GM12878 (cell line): ENCODE results near the gene CCDC197. TPM values are rescaled to one million over a fixed set of nuclear protein-coding genes. Genes with fewer than 3 reads are reported as not detected.
A peak's percentile ranks its signal among the peaks of the same experiment; 100 is the strongest.

Source experiments
- ATF7 ChIP-seq: fragments of 450-650 bp; IDR thresholded peaks from 2 replicates; pipeline ENCODE4 v1.6.1; 2016; ENCODE audit warnings: low read depth, mild to moderate bottlenecking
- BACH1 ChIP-seq: fragments of 450-650 bp; IDR thresholded peaks from 2 replicates; pipeline ENCODE4 v1.6.1; 2017; ENCODE audit warnings: mild to moderate bottlenecking, borderline replicate concordance
- DPF2 ChIP-seq: fragments of 450-650 bp; IDR thresholded peaks from 2 replicates; pipeline ENCODE4 v1.6.1; 2017; ENCODE audit warnings: mild to moderate bottlenecking
- EGR1 ChIP-seq, 2 experiments: IDR thresholded peaks; 1 replicate in 1 of 2; 2 replicates in 1 of 2; pipeline ENCODE4 v1.6.1; 2011 to 2012; ENCODE audit warnings: low read depth in 2 of 2, low read length in 2 of 2, borderline replicate concordance in 1 of 2, mild to moderate bottlenecking in 1 of 2, moderate library complexity in 1 of 2
- HDAC2 ChIP-seq: fragments of 200-600 bp; sonication (generic); IDR thresholded peaks from 2 replicates; pipeline ENCODE4 v1.6.1; 2017
- MEF2A ChIP-seq: IDR thresholded peaks from 2 replicates; pipeline ENCODE4 v1.6.1; 2011; ENCODE audit warnings: low read depth, mild to moderate bottlenecking, low read length, moderate library complexity; ENCODE audit not compliant: insufficient read depth
- MEF2B ChIP-seq: fragments of 450-650 bp; IDR thresholded peaks from 2 replicates; pipeline ENCODE4 v1.6.1; 2018; ENCODE audit warnings: mild to moderate bottlenecking, moderate library complexity; ENCODE audit not compliant: partially characterized antibody, poor library complexity, severe bottlenecking
- NBN ChIP-seq: fragments of 450-650 bp; IDR thresholded peaks from 2 replicates; pipeline ENCODE4 v1.6.1; 2016
- NFIC ChIP-seq: IDR thresholded peaks from 2 replicates; pipeline ENCODE4 v1.6.1; 2012; ENCODE audit warnings: low read depth, mild to moderate bottlenecking, inconsistent platforms, low read length, moderate library complexity
- NR2F1 ChIP-seq: fragments of 450-650 bp; conservative IDR thresholded peaks from 2 replicates; pipeline ENCODE4 v1.6.1; 2017; ENCODE audit warnings: mild to moderate bottlenecking
- TAF1 ChIP-seq: IDR thresholded peaks from 2 replicates; pipeline ENCODE4 v1.6.1; 2011; ENCODE audit warnings: mild to moderate bottlenecking, low read depth, low read length, borderline replicate concordance
- YY1 ChIP-seq: IDR thresholded peaks from 2 replicates; pipeline ENCODE4 v1.6.1; 2011; ENCODE audit warnings: low read depth, mild to moderate bottlenecking, low read length
- ZNF24 ChIP-seq: fragments of 450-650 bp; IDR thresholded peaks from 2 replicates; pipeline ENCODE4 v1.6.1; 2017; ENCODE audit warnings: antibody characterized with exemption, mild to moderate bottlenecking
- polyA plus RNA-seq, 11 experiments: library from polyadenylated mRNA; depleted of rRNA in 4 of 11; unstranded in 6 of 11; stranded (reverse) in 5 of 11; fragments of >200 nt; fragmentation: Nextera tagmentation in 4 of 11; fragmentation: Illumina TruSeq in 1 of 11; extraction: Ambion mirVana in 4 of 11; extraction: Trizol in 1 of 11; gene quantifications; 1 replicate in 1 of 11; 2 replicates in 10 of 11; pipeline versions ENCODE4 v1.2.1 to v1.2.3, GENCODE V29; 2011 to 2016; ENCODE audit warnings: inconsistent platforms in 2 of 11, missing spikeins in 2 of 11, low read depth in 1 of 11
- total RNA-seq, 4 experiments: library from RNA; depleted of rRNA in 3 of 4; stranded (reverse); fragments of >200 nt in 3 of 4; fragmentation: Illumina TruSeq in 1 of 4; extraction: Trizol in 1 of 4; gene quantifications; 2 replicates each; pipeline versions ENCODE4 v1.2.1 to v1.2.3, GENCODE V29; 2013 to 2021
- TF ChIP-seq, protein P1 (sequence below): fragments of 450-650 bp; IDR thresholded peaks from 2 replicates; pipeline ENCODE4 v1.6.1; 2014; ENCODE audit warnings: mild to moderate bottlenecking
- TF ChIP-seq, protein P2 (sequence below): IDR thresholded peaks from 2 replicates; pipeline ENCODE4 v1.6.1; 2012; ENCODE audit warnings: mild to moderate bottlenecking, low read depth, low read length
- TF ChIP-seq, protein P3 (sequence below): fragments of 450-650 bp; formaldehyde crosslinking; IDR thresholded peaks from 2 replicates; pipeline ENCODE4 v1.5.0; 2022; ENCODE audit warnings: mild to moderate bottlenecking, missing genetic modification characterization
- TF ChIP-seq, protein P4 (sequence below): fragments of 450-650 bp; IDR thresholded peaks from 2 replicates; pipeline ENCODE4 v1.6.1; 2016; ENCODE audit warnings: mild to moderate bottlenecking
- TF ChIP-seq, protein P5 (sequence below): IDR thresholded peaks from 2 replicates; pipeline ENCODE4 v1.6.1; 2012; ENCODE audit warnings: low read depth, low read length, improper control_type of control experiment

Gene CCDC197
- total and polyA plus RNA-seq, 10 of the 15 experiments (the other 5 are each of a cell fraction or from before 2014, with no cell fraction given): 0.12 TPM; not detected in 9

DNA sequence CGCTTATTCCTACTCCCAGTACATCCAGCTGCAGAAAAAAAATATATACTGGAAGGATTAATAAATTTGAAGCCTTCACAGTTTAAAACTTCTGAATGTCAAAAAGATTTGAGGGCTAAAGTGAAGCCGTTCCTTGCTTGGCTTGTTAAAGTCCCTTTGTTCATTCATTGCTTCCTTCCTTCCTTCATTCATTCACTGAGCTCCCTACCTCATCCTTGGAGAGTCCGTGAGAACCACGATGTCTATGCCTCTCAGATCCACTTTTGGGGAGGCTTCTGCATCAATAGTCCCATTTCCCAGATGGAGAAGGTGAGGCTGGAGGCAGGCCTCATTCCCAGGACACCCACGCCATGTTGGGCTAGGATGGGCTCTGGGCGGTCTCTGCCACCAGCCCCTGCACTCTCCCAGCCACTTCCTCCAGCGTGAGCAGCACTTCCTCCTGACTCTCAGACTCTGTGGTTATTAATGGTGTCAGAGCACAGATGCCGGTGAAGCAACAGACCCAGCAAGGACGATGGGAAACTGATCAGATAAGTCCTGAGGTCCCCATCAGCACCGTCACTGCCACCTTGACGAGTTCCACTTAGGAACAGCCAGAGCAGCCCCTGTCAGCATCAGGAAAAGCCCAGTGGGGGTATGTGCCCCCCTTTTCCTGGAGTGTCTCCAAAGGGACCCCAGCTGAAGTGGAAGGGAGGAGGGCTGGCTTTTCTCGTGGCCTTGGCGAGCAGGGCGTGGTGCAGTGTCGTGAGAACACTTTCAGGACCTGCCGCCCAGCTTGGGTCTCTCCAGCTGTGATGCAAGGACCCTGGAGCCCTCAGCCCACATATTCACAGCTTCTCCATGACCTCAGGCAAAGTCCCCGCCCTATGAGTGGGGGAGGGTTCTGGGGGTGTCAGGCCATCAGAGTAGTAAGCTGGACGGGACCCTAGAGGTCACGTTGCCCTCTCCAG, 41.9 kb upstream of the CCDC197 start (continued):
- peak; percentile 57; the same call in 1 of the 2 replicates for TF ChIP-seq TAF1
- TF ChIP-seq, protein P1, sequence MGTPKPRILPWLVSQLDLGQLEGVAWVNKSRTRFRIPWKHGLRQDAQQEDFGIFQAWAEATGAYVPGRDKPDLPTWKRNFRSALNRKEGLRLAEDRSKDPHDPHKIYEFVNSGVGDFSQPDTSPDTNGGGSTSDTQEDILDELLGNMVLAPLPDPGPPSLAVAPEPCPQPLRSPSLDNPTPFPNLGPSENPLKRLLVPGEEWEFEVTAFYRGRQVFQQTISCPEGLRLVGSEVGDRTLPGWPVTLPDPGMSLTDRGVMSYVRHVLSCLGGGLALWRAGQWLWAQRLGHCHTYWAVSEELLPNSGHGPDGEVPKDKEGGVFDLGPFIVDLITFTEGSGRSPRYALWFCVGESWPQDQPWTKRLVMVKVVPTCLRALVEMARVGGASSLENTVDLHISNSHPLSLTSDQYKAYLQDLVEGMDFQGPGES: no peak
- TF ChIP-seq NBN: peak; percentile 40; the same call in 1 of the 2 replicates
- TF ChIP-seq NFIC: no peak
- 0 out of 2 replicates have a peak, but pooled peaks have one; percentile 33 for TF ChIP-seq NR2F1
- TF ChIP-seq DPF2: no peak
- TF ChIP-seq, protein P2, sequence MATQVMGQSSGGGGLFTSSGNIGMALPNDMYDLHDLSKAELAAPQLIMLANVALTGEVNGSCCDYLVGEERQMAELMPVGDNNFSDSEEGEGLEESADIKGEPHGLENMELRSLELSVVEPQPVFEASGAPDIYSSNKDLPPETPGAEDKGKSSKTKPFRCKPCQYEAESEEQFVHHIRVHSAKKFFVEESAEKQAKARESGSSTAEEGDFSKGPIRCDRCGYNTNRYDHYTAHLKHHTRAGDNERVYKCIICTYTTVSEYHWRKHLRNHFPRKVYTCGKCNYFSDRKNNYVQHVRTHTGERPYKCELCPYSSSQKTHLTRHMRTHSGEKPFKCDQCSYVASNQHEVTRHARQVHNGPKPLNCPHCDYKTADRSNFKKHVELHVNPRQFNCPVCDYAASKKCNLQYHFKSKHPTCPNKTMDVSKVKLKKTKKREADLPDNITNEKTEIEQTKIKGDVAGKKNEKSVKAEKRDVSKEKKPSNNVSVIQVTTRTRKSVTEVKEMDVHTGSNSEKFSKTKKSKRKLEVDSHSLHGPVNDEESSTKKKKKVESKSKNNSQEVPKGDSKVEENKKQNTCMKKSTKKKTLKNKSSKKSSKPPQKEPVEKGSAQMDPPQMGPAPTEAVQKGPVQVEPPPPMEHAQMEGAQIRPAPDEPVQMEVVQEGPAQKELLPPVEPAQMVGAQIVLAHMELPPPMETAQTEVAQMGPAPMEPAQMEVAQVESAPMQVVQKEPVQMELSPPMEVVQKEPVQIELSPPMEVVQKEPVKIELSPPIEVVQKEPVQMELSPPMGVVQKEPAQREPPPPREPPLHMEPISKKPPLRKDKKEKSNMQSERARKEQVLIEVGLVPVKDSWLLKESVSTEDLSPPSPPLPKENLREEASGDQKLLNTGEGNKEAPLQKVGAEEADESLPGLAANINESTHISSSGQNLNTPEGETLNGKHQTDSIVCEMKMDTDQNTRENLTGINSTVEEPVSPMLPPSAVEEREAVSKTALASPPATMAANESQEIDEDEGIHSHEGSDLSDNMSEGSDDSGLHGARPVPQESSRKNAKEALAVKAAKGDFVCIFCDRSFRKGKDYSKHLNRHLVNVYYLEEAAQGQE: no peak
- TF ChIP-seq YY1: peak; percentile 62; the same call in 1 of the 2 replicates
- TF ChIP-seq MEF2B: peak; percentile 9
- TF ChIP-seq, protein P3, sequence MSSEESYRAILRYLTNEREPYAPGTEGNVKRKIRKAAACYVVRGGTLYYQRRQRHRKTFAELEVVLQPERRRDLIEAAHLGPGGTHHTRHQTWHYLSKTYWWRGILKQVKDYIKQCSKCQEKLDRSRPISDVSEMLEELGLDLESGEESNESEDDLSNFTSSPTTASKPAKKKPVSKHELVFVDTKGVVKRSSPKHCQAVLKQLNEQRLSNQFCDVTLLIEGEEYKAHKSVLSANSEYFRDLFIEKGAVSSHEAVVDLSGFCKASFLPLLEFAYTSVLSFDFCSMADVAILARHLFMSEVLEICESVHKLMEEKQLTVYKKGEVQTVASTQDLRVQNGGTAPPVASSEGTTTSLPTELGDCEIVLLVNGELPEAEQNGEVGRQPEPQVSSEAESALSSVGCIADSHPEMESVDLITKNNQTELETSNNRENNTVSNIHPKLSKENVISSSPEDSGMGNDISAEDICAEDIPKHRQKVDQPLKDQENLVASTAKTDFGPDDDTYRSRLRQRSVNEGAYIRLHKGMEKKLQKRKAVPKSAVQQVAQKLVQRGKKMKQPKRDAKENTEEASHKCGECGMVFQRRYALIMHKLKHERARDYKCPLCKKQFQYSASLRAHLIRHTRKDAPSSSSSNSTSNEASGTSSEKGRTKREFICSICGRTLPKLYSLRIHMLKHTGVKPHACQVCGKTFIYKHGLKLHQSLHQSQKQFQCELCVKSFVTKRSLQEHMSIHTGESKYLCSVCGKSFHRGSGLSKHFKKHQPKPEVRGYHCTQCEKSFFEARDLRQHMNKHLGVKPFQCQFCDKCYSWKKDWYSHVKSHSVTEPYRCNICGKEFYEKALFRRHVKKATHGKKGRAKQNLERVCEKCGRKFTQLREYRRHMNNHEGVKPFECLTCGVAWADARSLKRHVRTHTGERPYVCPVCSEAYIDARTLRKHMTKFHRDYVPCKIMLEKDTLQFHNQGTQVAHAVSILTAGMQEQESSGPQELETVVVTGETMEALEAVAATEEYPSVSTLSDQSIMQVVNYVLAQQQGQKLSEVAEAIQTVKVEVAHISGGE: 0 out of 2 replicates have a peak, but pooled peaks have one; percentile 5
- TF ChIP-seq HDAC2: no peak
- no peak for TF ChIP-seq ATF7
- TF ChIP-seq BACH1: no peak
- TF ChIP-seq, protein P4, sequence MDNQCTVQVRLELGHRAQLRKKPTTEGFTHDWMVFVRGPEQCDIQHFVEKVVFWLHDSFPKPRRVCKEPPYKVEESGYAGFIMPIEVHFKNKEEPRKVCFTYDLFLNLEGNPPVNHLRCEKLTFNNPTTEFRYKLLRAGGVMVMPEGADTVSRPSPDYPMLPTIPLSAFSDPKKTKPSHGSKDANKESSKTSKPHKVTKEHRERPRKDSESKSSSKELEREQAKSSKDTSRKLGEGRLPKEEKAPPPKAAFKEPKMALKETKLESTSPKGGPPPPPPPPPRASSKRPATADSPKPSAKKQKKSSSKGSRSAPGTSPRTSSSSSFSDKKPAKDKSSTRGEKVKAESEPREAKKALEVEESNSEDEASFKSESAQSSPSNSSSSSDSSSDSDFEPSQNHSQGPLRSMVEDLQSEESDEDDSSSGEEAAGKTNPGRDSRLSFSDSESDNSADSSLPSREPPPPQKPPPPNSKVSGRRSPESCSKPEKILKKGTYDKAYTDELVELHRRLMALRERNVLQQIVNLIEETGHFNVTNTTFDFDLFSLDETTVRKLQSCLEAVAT: peak; percentile 57
- peak; percentile 96 for TF ChIP-seq ZNF24
- TF ChIP-seq MEF2A: 0 out of 2 replicates have a peak, but pooled peaks have one; percentile 37
- TF ChIP-seq EGR1 (IDR thresholded peaks at IDR 0.05; ENCODE audit: borderline replicate concordance in 1 of 2, low read depth in 2 of 2, low read length in 2 of 2): peak in 1 of 2 experiments; percentile 65; a peak in 2 of 3 replicates
- TF ChIP-seq, protein P5, sequence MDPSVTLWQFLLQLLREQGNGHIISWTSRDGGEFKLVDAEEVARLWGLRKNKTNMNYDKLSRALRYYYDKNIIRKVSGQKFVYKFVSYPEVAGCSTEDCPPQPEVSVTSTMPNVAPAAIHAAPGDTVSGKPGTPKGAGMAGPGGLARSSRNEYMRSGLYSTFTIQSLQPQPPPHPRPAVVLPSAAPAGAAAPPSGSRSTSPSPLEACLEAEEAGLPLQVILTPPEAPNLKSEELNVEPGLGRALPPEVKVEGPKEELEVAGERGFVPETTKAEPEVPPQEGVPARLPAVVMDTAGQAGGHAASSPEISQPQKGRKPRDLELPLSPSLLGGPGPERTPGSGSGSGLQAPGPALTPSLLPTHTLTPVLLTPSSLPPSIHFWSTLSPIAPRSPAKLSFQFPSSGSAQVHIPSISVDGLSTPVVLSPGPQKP: no peak
